Astrocyte (in vitro differentiated cells and primary cell): ENCODE measurements around the gene GPC3.

Experiments used
- CTCF ChIP-seq: IDR thresholded peaks from 2 replicates; pipeline ENCODE4 v1.5.1; 2011; ENCODE audit warnings: low read depth, mild to moderate bottlenecking, inconsistent platforms, low read length, moderate library complexity; ENCODE audit not compliant: insufficient read depth
- EZH2 ChIP-seq: IDR thresholded peaks from 2 replicates; pipeline ENCODE4 v1.6.1; 2012; ENCODE audit warnings: mild to moderate bottlenecking, low read length, inconsistent platforms; ENCODE audit not compliant: insufficient read depth

- no peak for TF ChIP-seq EZH2
- TF ChIP-seq CTCF, result no peak
Observed at GRCh38 chrX:133966199-133966598, 19.2 kb downstream of the GPC3 start.
